Ovary (tissue), 9 donors: Measurements from ENCODE around the gene PERCC1. TPM values are rescaled to one million over a fixed set of nuclear protein-coding genes. Genes with fewer than 3 reads are reported as not detected.

Source experiments
- DNase-seq, 5 donors: peaks; one replicate each; pipeline ENCODE4 v3.0.0-alpha.2; 2019 to 2020
- H3K27ac ChIP-seq, 2 donors: fragments of 200-600 bp; one replicate each; pipeline versions ENCODE4 v1.5.1 to v1.8.0; 2019 to 2022
- H3K27me3 ChIP-seq: fragments of 200-600 bp; one replicate; pipeline ENCODE4 v1.8.0; 2022
- H3K36me3 ChIP-seq: fragments of 200-600 bp; sonication (generic); one replicate; pipeline ENCODE4 v1.5.1; 2019
- H3K4me1 ChIP-seq: one replicate; pipeline ENCODE4 v1.8.1; 2013; ENCODE audit warnings: mild to moderate bottlenecking, moderate library complexity; ENCODE audit not compliant: insufficient read depth
- H3K4me3 ChIP-seq: fragments of 200-600 bp; sonication (generic); one replicate; pipeline ENCODE4 v1.5.1; 2017
- H3K9me3 ChIP-seq, 2 donors: fragments of 200-600 bp in 1 of 2; sonication (generic) in 1 of 2; one replicate each; pipeline versions ENCODE4 v1.5.1 to v1.8.1; 2013 to 2019; ENCODE audit warnings: mild to moderate bottlenecking in 1 of 2, moderate library complexity in 1 of 2
- CTCF ChIP-seq, 3 donors: fragments of 450-650 bp in 2 of 3; fragments of 200-600 bp in 1 of 3; IDR thresholded peaks; one replicate each; pipeline versions ENCODE4 v1.5.1 to v1.8.0; 2016 to 2022; ENCODE audit warnings: antibody characterized with exemption in 3 of 3, mild to moderate bottlenecking in 1 of 3
- EP300 ChIP-seq: sonication (generic); formaldehyde crosslinking; IDR thresholded peaks from one replicate; pipeline ENCODE4 v1.6.1; 2017; ENCODE audit warnings: antibody characterized with exemption
- POLR2A ChIP-seq: fragments of 450-650 bp; IDR thresholded peaks from one replicate; pipeline ENCODE4 v1.6.1; 2017; ENCODE audit warnings: antibody characterized with exemption, mild to moderate bottlenecking, moderate library complexity
- WGBS, 3 donors: extraction: QIAGEN DNeasy Blood & Tissue Kit in 1 of 3; methylation state at CpG; one replicate each; pipeline versions ENCODE4 v1.1.5 to v1.1.7; 2013 to 2017; 5-methylcytosine and 5-hydroxymethylcytosine counted together
- intact Hi-C, 4 donors: fragments of 100-400 bp; cut with DNase I; formaldehyde crosslinking; loops; one replicate each; pipeline versions ENCODE4 v1.11.0 to v1.15.1; 2022 to 2023
- polyA plus RNA-seq, 2 donors: library from polyadenylated mRNA; stranded (reverse); fragments of 200-250 nt in 1 of 2; fragments of 350-450 nt in 1 of 2; fragmentation: Illumina TruSeq in 1 of 2; extraction: RNeasy Lipid Tissue Mini Kit (QIAGEN cat#74804) in 1 of 2; gene quantifications; one replicate each; pipeline ENCODE4 v1.2.3, GENCODE V29; 2013 to 2014
- total RNA-seq, 7 donors: library from RNA; depleted of rRNA in 2 of 7; stranded (reverse); fragments of >200 nt in 2 of 7; fragmentation: NEBNext Ultra II Directional in 3 of 7; extraction: Animal tissue kit (Norgen Biotek cat#: 25700) in 3 of 7; gene quantifications; one replicate each; pipeline versions ENCODE4 v1.1.0 to v1.2.4, GENCODE V29; 2016 to 2023
- donor health status: DM: no; HTN: no; CAD: no; lungs with moderate emphysema.
- donor health status: DM: no; HTN: no; CAD: no.
- donor health status: Bipolar disorder and iron deficiency.
- donor health status: DM: yes; HTN: yes; CAD: no.
- donor health status: DM: no; HTN: no; CAD: no.
- donor health status: DM: yes; HTN: yes; CAD: no.

PERCC1 gene
- total and polyA plus RNA-seq, 9 donors: 0.08 to 0.62 TPM; not detected in 7

GRCh38 chr16:1427473-1428461, 3.1 kb upstream of the PERCC1 start:
- 82 to 89% (median 86%) methylated on average over 53 of the region's 53 CpGs for WGBS, 3 donors
- no peak overlapping the region for H3K4me3 ChIP-seq
- H3K27me3 ChIP-seq: no peaks in the 10 kb centered on the region

GRCh38 chr16:1428511-1428910, 2.4 kb upstream of the PERCC1 start:
- no peak overlapping the region for H3K27ac ChIP-seq
- intact Hi-C loops: loop anchor here in 1 of 4 donors (10.0 kb wide), 1 partner anchor 66 kb away; the partner anchor contains the start of gene TELO2

More at GRCh38 chr16:1427473-1428461, 3.1 kb upstream of the PERCC1 start:
- intact Hi-C loops: loop anchor here in 1 of 4 donors (10.0 kb wide), 1 partner anchor 67 kb away; the partner anchor contains the start of gene TELO2
- DNase-seq: no peak
- Histone ChIP-seq H3K9me3 (no peaks in the 10 kb centered on the region), H3K36me3 (no peaks in the 10 kb centered on the region), H3K27ac (no peak overlapping the region), H3K4me1 (no peaks in the 10 kb centered on the region)
- TF ChIP-seq EP300: no peak
- TF ChIP-seq CTCF (IDR thresholded peaks at IDR 0.05): no peak
- TF ChIP-seq POLR2A: no peak

GRCh38 chr16:1429012-1429411, 1.9 kb upstream of the PERCC1 start:
- TF ChIP-seq CTCF (IDR thresholded peaks at IDR 0.05) (no peak), EP300 (no peak), POLR2A (no peak)
- H3K4me1 ChIP-seq: no peaks in the 10 kb centered on the region
- H3K36me3 ChIP-seq: no peaks in the 10 kb centered on the region
- 73 to 86% (median 79%) methylated on average over 9 to 11 of the region's 11 CpGs for WGBS, 3 donors
- no peaks in the 10 kb centered on the region for H3K27me3 ChIP-seq
- H3K27ac ChIP-seq: no peak overlapping the region
- H3K4me3 ChIP-seq: no peak overlapping the region
- H3K9me3 ChIP-seq: no peaks in the 10 kb centered on the region
- intact Hi-C loops: loop anchor here in 1 of 4 donors (10.0 kb wide), 1 partner anchor 66 kb away; the partner anchor contains the start of gene TELO2
- no peak for DNase-seq

More at GRCh38 chr16:1428511-1428910, 2.4 kb upstream of the PERCC1 start:
- H3K9me3 ChIP-seq: no peaks in the 10 kb centered on the region
- no peak for DNase-seq
- H3K36me3 ChIP-seq: no peaks in the 10 kb centered on the region
- no peak overlapping the region for H3K4me3 ChIP-seq
- H3K27me3 ChIP-seq: no peaks in the 10 kb centered on the region
- no peaks in the 10 kb centered on the region for H3K4me1 ChIP-seq
- TF ChIP-seq EP300 (no peak), CTCF (IDR thresholded peaks at IDR 0.05) (no peak), POLR2A (no peak)
- 19 to 34% (median 26%) methylated on average over 13 to 21 of the region's 21 CpGs for WGBS, 3 donors

- intact Hi-C loops: loop anchor here in 1 of 4 donors (10.0 kb wide), 1 partner anchor 65 kb away; the partner anchor contains the start of gene TELO2
- 86 to 91% (median 87%) methylated on average over 13 of the region's 13 CpGs for WGBS, 3 donors
These were observed 1.2 kb upstream of the PERCC1 start for GRCh38 chr16:1429631-1430030.

More at GRCh38 chr16:1429631-1430030, 1.2 kb upstream of the PERCC1 start:
- Histone ChIP-seq H3K4me1 (no peaks in the 10 kb centered on the region), H3K27ac (no peak overlapping the region), H3K36me3 (no peaks in the 10 kb centered on the region), H3K27me3 (no peaks in the 10 kb centered on the region), H3K4me3 (no peak overlapping the region), H3K9me3 (no peaks in the 10 kb centered on the region)
- DNase-seq: no peak
- no peak for TF ChIP-seq EP300
- TF ChIP-seq CTCF (IDR thresholded peaks at IDR 0.05): no peak
- TF ChIP-seq POLR2A: no peak
